ENCODE results near the gene NSUN3.

NSUN3 gene

DNA sequence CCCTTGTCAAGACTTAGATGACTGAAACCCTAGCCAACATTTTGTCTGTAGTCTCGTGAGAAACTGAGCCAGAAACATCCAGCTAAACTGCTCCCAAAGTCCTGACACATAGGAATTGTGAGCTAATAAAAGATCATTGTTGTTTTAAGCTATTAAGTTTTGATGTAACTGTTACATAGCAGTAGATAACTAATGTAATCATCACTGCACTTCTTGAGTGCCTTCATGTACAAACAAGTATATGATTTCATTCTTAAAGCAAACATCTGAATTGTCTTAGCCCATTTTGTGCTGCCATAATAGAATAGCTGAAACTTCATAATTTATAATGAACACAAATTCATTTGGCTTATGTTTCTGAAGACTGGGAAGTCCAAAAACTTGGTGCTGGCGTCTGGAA is 87.3 kb downstream of the NSUN3 start:
- no peaks in the 10 kb centered on the region for H3K27me3 ChIP-seq (ENCODE audit: insufficient read depth, poor library complexity, severe bottlenecking)
- no peaks in the 10 kb centered on the region for H3K36me3 ChIP-seq (ENCODE audit: low read depth)
- no peaks in the 10 kb centered on the region for H3K4me1 ChIP-seq (ENCODE audit: insufficient read depth, poor library complexity, severe bottlenecking)
- no peak overlapping the region for H3K27ac ChIP-seq (ENCODE audit: poor library complexity, severe bottlenecking)
- TF ChIP-seq, protein P1, sequence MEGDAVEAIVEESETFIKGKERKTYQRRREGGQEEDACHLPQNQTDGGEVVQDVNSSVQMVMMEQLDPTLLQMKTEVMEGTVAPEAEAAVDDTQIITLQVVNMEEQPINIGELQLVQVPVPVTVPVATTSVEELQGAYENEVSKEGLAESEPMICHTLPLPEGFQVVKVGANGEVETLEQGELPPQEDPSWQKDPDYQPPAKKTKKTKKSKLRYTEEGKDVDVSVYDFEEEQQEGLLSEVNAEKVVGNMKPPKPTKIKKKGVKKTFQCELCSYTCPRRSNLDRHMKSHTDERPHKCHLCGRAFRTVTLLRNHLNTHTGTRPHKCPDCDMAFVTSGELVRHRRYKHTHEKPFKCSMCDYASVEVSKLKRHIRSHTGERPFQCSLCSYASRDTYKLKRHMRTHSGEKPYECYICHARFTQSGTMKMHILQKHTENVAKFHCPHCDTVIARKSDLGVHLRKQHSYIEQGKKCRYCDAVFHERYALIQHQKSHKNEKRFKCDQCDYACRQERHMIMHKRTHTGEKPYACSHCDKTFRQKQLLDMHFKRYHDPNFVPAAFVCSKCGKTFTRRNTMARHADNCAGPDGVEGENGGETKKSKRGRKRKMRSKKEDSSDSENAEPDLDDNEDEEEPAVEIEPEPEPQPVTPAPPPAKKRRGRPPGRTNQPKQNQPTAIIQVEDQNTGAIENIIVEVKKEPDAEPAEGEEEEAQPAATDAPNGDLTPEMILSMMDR (IDR thresholded peaks at IDR 0.05; ENCODE audit: poor library complexity, severe bottlenecking), result no peak
- DNase-seq (ENCODE audit: low spot score) (no peak), ATAC-seq (ENCODE audit: low read depth) (no peak)
- no peaks in the 10 kb centered on the region for H3K9me3 ChIP-seq (ENCODE audit: severe bottlenecking)
- H3K4me3 ChIP-seq (ENCODE audit: severe bottlenecking), result no peak overlapping the region

DNA sequence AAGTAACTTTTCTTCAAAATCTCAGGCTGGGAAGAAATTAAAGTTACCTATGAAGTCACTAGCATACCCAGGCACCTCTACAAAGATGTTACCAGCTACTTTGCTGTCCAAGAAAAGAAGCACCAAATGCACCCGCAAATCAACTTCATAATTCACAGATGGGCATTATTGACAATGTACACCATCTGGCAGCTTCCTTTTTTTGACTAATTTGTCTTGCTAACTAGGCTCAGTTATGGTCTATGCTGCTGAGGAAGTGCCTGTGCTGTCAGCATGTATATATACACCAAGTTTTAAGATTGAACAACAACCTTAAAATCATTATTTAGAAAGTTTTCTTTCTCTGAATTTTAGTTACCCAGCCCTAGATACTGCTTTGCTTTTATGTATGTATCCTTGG is 93.8 kb downstream of the NSUN3 start:
- Histone ChIP-seq H3K4me3 (ENCODE audit: severe bottlenecking) (no peak overlapping the region), H3K9me3 (ENCODE audit: severe bottlenecking) (no peaks in the 10 kb centered on the region), H3K27me3 (ENCODE audit: insufficient read depth, poor library complexity, severe bottlenecking) (no peaks in the 10 kb centered on the region), H3K36me3 (ENCODE audit: low read depth) (no peaks in the 10 kb centered on the region), H3K27ac (ENCODE audit: poor library complexity, severe bottlenecking) (no peak overlapping the region), H3K4me1 (ENCODE audit: insufficient read depth, poor library complexity, severe bottlenecking) (peaks cover 17% of the 10 kb centered on the region)
- TF ChIP-seq, protein P1 (IDR thresholded peaks at IDR 0.05; ENCODE audit: poor library complexity, severe bottlenecking), result no peak
- DNase-seq (ENCODE audit: low spot score) (no peak), ATAC-seq (ENCODE audit: low read depth) (no peak)

DNA sequence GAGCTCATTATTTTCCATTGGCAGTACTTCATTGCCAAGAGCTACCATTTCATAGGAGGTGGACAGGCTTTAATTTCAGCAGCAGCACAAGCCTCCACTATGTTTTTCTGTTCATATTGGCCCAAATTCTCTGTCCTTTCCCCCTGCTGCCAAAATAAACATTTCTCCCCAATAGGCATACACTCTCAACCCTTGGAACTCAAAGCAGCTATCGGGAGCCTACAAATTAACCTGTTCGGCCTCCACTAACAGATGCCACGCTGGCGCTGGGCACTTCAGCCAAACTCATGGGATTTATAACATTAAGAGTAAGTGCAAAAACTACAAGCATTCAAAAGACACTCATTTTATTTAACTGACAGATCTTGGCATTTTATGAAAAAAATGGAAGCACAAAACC is 95.7 kb downstream of the NSUN3 start:
- Histone ChIP-seq H3K27me3 (ENCODE audit: insufficient read depth, poor library complexity, severe bottlenecking) (no peaks in the 10 kb centered on the region), H3K27ac (ENCODE audit: poor library complexity, severe bottlenecking) (peak overlapping the region; percentile 70), H3K36me3 (ENCODE audit: low read depth) (no peaks in the 10 kb centered on the region), H3K4me3 (ENCODE audit: severe bottlenecking) (no peak overlapping the region), H3K9me3 (ENCODE audit: severe bottlenecking) (no peaks in the 10 kb centered on the region), H3K4me1 (ENCODE audit: insufficient read depth, poor library complexity, severe bottlenecking) (peaks cover 26% of the 10 kb centered on the region)
- TF ChIP-seq, protein P1 (IDR thresholded peaks at IDR 0.05; ENCODE audit: poor library complexity, severe bottlenecking), result no peak
- ATAC-seq (ENCODE audit: low read depth) (no peak), DNase-seq (ENCODE audit: low spot score) (no peak)

DNA sequence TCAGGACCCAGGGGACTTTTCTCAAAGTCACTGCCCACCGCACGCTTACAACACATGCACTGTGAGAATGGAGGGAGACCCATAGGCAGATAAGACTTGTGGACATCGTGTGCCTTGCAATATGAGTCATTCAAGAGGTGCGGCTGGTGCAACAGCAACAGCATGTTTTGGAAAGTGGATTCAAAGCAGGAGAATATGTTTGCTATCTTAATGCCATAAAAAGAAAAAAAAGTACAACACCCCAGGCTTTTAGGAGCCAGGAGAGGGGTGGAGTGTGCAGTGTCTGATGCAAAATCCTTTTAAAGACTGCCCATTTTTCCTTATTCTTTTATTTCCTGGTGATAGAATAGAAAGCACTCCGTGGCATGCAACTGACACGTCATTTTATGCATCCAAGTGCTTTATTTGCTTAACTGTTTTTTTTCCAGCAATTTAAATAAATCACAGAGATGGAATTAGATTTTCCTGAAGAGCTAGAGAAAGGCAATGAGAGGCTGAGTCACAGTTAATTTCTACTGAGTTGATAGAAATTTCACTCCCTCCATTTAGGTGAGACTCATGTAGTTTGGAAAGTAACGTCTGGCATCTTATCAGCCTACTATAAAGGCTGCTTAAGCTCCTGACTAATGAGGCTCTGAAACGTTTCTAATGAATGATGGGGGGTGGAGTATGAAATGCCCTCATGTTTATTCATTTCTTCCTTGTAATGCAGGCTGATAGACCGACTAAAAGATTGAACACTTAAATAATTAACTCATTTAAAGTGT is 96.4 kb downstream of the NSUN3 start:
- no peaks in the 10 kb centered on the region for H3K27me3 ChIP-seq (ENCODE audit: insufficient read depth, poor library complexity, severe bottlenecking)
- ATAC-seq (ENCODE audit: low read depth), result peak; percentile 77
- no peak overlapping the region for H3K4me3 ChIP-seq (ENCODE audit: severe bottlenecking)
- no peaks in the 10 kb centered on the region for H3K36me3 ChIP-seq (ENCODE audit: low read depth)
- peak; percentile 54 for DNase-seq (ENCODE audit: low spot score)
- H3K27ac ChIP-seq (ENCODE audit: poor library complexity, severe bottlenecking), result peak overlapping the region; percentile 70
- peaks cover 26% of the 10 kb centered on the region for H3K4me1 ChIP-seq (ENCODE audit: insufficient read depth, poor library complexity, severe bottlenecking)
- TF ChIP-seq, protein P1 (IDR thresholded peaks at IDR 0.05; ENCODE audit: poor library complexity, severe bottlenecking), result no peak
- H3K9me3 ChIP-seq (ENCODE audit: severe bottlenecking), result no peaks in the 10 kb centered on the region

DNA sequence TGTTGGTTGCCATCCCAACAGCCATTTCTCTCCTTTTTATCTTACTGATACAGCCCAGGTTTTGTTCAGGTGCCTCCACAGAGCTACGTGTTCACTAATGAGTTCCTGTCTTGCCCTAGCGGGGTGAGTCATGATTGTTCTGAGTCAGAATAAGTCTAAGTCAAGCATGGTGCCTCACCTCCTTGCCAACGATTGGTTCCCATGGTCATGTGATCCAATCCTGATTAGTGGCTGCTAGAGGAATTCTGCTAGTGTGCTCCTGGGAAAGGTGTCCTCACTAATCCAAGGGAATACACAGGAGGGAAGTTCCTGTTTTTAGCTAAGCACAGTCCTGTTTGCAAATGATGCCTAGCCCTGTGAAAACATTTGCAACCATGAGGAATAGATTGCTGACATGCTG is 99.8 kb downstream of the NSUN3 start:
- TF ChIP-seq, protein P1 (IDR thresholded peaks at IDR 0.05; ENCODE audit: poor library complexity, severe bottlenecking), result no peak
- Histone ChIP-seq H3K4me3 (ENCODE audit: severe bottlenecking) (no peak overlapping the region), H3K4me1 (ENCODE audit: insufficient read depth, poor library complexity, severe bottlenecking) (peaks cover 26% of the 10 kb centered on the region), H3K9me3 (ENCODE audit: severe bottlenecking) (no peaks in the 10 kb centered on the region), H3K27ac (ENCODE audit: poor library complexity, severe bottlenecking) (no peak overlapping the region), H3K27me3 (ENCODE audit: insufficient read depth, poor library complexity, severe bottlenecking) (no peaks in the 10 kb centered on the region), H3K36me3 (ENCODE audit: low read depth) (no peaks in the 10 kb centered on the region)
- ATAC-seq (ENCODE audit: low read depth) (peak; percentile 79), DNase-seq (ENCODE audit: low spot score) (peak; percentile 71)

Measured in RWPE2 (cell line).